Measurements from ENCODE around the gene PRB4.

GRCh38 chr12:11324426-11324825, 14.2 kb upstream of the PRB4 start:
- TF ChIP-seq REST (IDR thresholded peaks at IDR 0.05; ENCODE audit: borderline replicate concordance) (no peak), REST (CRISPR knock-in tag; IDR thresholded peaks at IDR 0.05; ENCODE audit: low read depth) (no peak), MAX (CRISPR knock-in tag; IDR thresholded peaks at IDR 0.05) (no peak), ZBTB11 (CRISPR knock-in tag; IDR thresholded peaks at IDR 0.05) (no peak), CTCF (IDR thresholded peaks at IDR 0.05 in 2 of 3, conservative IDR thresholded peaks at IDR 0.05 in 1 of 3; ENCODE audit: insufficient read depth in 2 of 3, low read depth in 1 of 3, low read length in 3 of 3) (no peak), ZNF274 (IDR thresholded peaks at IDR 0.05; ENCODE audit: borderline replicate concordance, low read depth, low read length) (no peak), BMI1 (IDR thresholded peaks at IDR 0.05; ENCODE audit: low read length) (no peak), ZNF764 (CRISPR knock-in tag; IDR thresholded peaks at IDR 0.05; ENCODE audit: low read depth) (no peak), SMARCB1 (IDR thresholded peaks at IDR 0.05; ENCODE audit: insufficient read length, low read depth) (no peak), JUN (IDR thresholded peaks at IDR 0.05; ENCODE audit: borderline replicate concordance, low read depth, low read length) (no peak), JUN (CRISPR knock-in tag; IDR thresholded peaks at IDR 0.05; ENCODE audit: borderline replicate concordance) (no peak), NR3C1 (CRISPR knock-in tag; IDR thresholded peaks at IDR 0.05) (no peak), ZNF436 (CRISPR knock-in tag; IDR thresholded peaks at IDR 0.05) (no peak), EP300 (IDR thresholded peaks at IDR 0.05; ENCODE audit: low read length) (no peak)
